NCI-H82 treated with DMSO at 0.1 percent for 48 hours (cell line): ENCODE measurements around the gene DOK3.
"Not testable (repeated sequence)": the region's sequence is repeated elsewhere in the genome, so short reads cannot be mapped to it uniquely, and the experiment has no call there.

Experiments used
- DNase-seq: peaks from one replicate; lab custom pipeline; 2025; ENCODE audit not compliant: unreplicated experiment; lab: John Stamatoyannopoulos, UW

The DOK3 gene

GRCh38 chr5:177498013-177498787 is 11.4 kb downstream of the DOK3 start:
- no peak for DNase-seq

DNA sequence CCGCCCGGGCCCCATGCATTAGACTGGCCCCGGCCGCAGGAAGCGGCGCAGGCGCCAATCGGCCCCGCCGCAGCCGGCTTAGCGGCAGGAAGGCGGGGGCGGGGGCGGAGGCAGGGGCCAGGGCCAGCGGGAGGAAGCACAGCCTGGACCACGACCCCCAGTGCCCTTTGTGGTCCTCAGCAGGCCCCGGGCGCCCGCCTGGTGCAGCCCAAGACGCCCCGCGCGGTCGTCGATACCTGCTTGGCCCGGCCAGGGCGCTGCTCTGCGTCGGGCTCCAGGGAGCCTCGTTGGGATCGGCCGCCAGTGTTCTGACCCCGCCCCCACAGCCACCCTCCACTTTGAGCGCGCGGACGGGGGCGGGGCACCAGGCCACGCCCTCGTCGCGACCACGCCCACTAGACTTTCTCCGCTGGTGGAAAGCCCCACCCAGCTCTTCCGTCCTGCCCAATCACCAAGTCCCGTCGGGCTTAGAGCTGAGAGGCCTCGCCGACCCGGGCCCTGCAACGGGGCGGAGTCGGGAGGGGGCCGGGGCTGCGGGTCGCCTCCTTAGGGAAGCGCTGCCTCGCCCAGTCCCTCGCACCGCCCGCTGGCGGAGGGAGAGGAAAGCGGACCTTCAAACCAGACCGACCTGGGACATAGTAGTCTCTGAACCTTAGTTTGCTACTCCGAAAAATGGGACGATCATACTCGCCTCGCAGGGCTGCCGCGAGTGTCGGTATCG is 12.2 kb downstream of the DOK3 start, which contains the start of gene PDLIM7:
Gene PDLIM7, minus strand, starts transcription at position 313 of the 721 bp plus-strand sequence. CDS start 1,092 bp downstream, outside the sequence.
- peak; percentile 95 for DNase-seq

- peak; percentile 46 for DNase-seq
These were observed 12.8 kb downstream of the DOK3 start for GRCh38 chr5:177496727-177497291.

DNA sequence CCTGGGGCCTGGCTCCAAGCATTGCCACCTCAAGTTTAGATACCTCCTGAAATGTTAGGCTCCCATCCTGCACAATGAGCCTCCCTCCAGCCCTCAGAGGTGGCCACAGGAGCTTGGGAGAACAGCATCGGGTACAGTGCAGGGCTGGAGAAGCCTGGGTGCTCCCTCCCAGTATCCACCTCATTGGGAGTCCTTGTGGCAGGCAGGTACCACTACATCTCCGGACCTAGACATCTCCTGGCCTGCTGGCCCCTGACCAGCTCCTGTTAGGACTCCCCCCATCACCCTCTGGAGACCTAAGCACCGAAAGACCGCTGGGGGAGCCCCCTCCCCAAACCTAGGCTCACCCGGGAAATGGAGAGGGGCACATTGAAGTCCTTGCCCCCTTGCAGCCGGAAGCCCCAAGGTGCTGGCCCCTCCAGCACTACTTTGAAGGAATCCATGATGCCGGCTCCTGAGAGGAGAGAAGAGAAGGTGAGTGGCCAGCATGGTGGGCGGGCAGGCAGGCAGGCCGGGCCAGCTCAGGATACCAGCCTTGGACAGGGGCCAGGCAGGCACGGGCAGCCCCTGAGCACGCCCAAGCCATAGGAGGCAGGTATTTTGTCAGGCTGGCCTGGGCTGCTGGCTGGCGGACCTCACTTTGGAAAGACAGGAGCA is 13.4 kb downstream of the DOK3 start:
- DNase-seq: no peak

DNA sequence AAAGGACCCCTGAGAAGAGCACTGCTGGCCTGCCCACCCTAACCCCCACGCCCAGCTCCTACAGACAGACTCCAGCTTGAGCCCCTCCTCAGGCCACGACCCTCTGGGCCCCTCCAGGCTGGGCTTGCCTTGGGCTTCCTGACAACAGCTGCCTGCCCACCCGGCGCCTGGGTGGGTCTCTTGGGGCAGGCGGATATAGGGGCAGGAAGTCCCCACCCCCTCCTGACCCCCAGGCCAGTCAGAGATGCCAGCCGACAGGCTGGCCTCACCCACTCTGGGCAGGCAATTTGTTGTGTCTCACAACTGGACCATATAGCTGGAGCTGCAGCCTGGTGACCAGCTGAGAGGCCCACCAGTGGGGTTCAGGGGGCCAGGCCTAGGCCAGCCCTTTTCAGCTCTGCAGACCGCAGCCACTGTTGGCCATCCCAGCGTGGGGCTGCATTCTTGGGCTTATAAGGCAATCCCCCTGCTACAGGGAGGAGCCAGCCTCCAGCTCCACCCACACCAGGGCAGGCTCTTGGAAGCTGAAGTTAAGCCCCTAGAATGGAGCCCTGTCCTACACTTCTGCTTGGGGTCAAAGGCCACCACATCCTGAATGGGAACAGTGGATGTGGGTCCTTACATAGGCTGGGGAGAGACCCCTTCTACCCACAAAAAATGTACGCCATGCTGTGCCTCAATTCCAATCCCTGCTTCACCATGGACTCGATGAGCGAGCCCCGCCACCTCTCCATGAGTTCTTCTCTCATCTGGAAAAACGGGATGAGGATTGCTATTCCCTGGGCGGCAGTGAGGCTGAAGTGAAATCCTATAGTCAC is 14.2 kb downstream of the DOK3 start:
- no peak for DNase-seq

GRCh38 chr5:177494346-177495195 is 15.1 kb downstream of the DOK3 start:
- DNase-seq: no peak

- no peak for DNase-seq
These were observed 15.8 kb downstream of the DOK3 start for GRCh38 chr5:177493795-177494345.

GRCh38 chr5:177492841-177493240 is 16.8 kb downstream of the DOK3 start:
- no peak for DNase-seq

DNA sequence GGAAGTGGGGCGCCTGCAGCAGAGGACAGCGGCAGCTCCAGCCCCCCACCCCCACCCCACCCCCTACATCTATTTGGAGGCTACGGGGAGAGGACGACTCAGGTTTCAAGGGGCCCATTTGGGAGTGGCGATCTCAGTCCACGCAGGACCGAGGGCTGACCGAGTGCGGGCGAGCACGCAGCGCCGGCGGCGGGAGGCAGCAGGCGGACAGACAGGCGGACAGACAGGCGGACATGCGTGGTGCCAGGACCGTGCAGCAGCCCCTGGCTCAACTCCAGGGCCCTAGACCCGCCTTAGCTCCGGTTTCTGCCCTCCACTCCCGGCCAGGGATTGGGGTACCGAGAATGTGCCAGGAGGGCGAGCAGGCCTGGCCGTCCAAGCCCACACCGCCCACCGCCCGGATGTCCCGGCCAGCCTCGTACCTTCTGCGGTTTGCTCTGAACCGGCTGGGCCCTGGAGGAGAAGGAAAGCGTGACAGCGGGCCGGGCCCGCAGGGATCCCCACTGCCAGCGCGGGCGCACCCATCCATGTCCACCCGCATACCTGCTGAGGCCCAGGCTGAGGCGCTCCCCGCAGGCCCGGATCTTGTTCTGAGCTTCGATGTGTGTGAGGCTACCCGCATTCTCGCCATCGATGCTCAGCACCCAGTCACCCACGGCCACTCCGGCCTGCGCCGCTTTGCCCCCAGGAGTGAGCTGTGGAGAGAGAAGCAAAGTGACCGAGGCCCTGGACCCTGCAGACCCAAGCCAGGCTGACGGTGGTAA is 17.5 kb downstream of the DOK3 start:
- DNase-seq: no peak

DNA sequence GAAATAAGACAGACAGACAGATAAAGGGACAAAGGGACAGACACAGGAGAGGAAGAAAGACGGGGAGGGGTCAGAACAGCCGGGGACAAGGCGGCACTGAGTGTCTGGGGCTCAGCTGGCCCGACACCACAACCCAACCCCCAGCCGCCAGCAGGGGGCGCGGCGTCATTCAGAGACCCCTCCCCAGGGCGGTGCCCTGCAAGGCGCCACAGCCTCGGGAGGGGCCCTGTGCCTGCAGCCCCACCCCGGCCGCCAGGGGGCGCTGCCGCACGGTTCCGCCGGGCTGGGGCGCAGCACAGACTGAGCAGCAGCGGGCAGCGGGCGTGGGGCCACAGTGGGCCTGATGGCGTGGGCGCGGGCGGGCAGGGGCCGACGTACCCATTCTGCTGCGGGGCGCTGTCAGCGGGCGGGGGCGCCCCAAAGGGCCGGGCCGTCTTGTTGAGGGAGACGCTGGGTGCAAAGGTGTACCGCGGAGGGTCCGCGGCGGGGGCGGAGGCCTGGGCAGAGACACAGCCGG is 18.1 kb downstream of the DOK3 start:
- peak; percentile 46 for DNase-seq

DNA sequence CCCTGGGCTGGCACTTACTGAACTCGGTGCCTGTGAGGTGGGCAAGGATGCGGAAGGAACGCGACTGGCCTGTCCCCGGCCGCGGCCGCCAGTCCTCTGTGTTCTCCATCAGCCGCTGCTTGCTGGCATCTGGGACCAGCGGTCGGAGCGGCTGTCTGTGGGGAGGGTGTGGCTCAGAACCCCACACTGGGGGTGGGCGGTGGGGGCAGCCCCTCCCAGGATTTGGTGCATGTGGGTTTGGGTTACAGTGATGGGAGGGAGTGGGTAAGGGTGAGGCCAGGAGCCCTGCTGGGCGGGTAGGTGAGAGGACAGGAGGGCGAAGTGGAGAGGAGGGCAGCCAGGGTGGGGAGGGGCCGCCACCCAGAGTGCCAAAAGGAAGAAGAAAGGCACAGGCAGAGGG is 18.6 kb downstream of the DOK3 start:
- no peak for DNase-seq

GRCh38 chr5:177490311-177490991 is 19.2 kb downstream of the DOK3 start:
- no peak for DNase-seq

DNA sequence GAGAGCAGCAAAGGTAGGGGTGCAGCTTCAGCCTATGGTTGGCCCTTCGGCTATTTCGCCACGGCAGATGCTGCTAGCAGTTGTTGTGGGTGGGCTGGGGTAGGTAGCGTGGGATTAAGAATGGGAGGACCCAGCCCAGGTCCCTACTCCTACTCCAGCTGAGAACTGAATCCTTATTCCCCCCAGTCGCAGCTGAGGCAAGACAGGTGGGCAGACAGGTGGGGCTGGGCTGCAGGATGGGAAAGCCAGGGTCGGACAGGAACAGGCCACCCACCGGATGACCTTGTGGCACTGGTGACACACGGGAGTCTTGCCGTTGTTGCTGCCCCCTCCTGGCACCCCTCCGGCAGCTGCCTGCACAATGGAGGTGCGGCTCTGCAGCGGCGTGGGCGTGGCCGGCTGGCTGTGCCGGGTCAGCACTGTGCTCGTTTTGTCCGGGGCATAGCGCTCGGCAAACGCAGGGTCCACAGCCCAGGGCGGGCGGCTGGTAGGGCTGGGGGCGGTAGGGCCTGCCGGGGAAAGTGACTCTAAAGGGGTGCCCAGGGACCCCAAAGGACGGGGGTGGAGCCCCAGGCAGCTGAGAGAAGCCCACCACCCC is 20.4 kb downstream of the DOK3 start:
- no peak for DNase-seq

DNA sequence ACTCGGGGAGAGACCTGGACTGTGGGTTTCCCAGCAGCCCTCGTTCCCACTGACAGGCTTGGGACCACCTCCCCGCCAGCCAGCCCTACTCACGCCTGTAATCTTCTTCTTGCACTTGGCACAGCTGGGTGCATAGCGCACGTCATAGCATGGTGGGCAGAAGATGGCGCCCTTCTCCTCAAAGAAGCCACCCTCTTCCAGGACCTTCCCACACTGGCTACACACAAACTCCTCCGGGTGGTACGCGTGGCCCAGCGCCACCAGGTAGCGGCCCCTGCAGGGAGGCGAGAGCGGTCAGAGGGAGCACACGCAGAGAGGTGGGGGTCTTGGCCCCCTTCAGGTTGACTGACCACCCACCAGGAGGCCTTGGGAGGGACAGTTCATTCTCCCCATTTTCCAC is 21.7 kb downstream of the DOK3 start:
- no peak for DNase-seq

- no peak for DNase-seq
These were observed 22.5 kb downstream of the DOK3 start for GRCh38 chr5:177487144-177487543.

- DNase-seq: no peak
These were observed 23.4 kb downstream of the DOK3 start for GRCh38 chr5:177486256-177486655.

GRCh38 chr5:177485753-177486152 is 23.9 kb downstream of the DOK3 start:
- DNase-seq: not testable (repeated sequence)
